ENCODE measurements around the gene VTA1. TPM values are rescaled to one million over a fixed set of nuclear protein-coding genes. Genes with fewer than 3 reads are reported as not detected.
"Not testable (repeated sequence)": the region's sequence is repeated elsewhere in the genome, so short reads cannot be mapped to it uniquely, and the experiment has no call there.

The VTA1 gene
- total and polyA plus RNA-seq, 4 donors = 17.3 to 33.2 (median 28.3) TPM

DNA sequence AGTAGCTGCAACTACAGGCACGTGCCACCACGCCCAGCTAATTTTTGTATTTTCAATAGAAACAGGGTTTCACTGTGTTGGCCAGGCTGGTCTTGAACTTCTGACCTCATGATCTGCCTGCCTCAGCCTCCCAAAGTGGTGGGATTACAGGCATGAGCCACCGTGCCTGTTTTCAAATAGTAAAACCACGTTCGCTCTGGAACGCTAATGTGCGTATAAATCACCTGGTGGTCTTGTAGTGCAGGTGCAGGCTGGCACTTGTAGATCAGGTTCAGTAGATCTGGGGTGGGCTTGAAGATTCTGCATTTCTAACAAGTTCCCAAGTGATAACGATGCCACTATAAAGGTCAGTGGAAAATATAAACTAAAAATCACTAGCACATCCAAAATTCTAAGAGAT is 41.3 kb downstream of the VTA1 start:
- not testable (repeated sequence) for H3K36me3 ChIP-seq (ENCODE audit: control insufficient read depth in 4 of 4, insufficient read depth in 3 of 4, low read depth in 1 of 4, low read length in 3 of 4); H3K27ac ChIP-seq (ENCODE audit: low read depth in 1 of 2, low read length in 2 of 2); H3K9me3 ChIP-seq (ENCODE audit: control insufficient read depth in 4 of 4, low read length in 3 of 4); H3K27me3 ChIP-seq (ENCODE audit: control insufficient read depth in 4 of 4, insufficient read depth in 4 of 4, low read length in 3 of 4); H3K4me3 ChIP-seq (ENCODE audit: low read depth in 1 of 3, low read length in 3 of 3); H3K9ac ChIP-seq (ENCODE audit: low read depth in 1 of 2, low read length in 2 of 2); DNase-seq (ENCODE audit: low spot score); H3K4me1 ChIP-seq (ENCODE audit: control insufficient read depth in 4 of 4, insufficient read depth in 4 of 4, low read length in 3 of 4)
- WGBS = 98% methylated on average over 8 of the region's 8 CpGs
- TF ChIP-seq, protein P1, sequence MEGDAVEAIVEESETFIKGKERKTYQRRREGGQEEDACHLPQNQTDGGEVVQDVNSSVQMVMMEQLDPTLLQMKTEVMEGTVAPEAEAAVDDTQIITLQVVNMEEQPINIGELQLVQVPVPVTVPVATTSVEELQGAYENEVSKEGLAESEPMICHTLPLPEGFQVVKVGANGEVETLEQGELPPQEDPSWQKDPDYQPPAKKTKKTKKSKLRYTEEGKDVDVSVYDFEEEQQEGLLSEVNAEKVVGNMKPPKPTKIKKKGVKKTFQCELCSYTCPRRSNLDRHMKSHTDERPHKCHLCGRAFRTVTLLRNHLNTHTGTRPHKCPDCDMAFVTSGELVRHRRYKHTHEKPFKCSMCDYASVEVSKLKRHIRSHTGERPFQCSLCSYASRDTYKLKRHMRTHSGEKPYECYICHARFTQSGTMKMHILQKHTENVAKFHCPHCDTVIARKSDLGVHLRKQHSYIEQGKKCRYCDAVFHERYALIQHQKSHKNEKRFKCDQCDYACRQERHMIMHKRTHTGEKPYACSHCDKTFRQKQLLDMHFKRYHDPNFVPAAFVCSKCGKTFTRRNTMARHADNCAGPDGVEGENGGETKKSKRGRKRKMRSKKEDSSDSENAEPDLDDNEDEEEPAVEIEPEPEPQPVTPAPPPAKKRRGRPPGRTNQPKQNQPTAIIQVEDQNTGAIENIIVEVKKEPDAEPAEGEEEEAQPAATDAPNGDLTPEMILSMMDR (IDR thresholded peaks at IDR 0.05; ENCODE audit: low read depth, low read length, missing input control) = peak; percentile 12

DNA sequence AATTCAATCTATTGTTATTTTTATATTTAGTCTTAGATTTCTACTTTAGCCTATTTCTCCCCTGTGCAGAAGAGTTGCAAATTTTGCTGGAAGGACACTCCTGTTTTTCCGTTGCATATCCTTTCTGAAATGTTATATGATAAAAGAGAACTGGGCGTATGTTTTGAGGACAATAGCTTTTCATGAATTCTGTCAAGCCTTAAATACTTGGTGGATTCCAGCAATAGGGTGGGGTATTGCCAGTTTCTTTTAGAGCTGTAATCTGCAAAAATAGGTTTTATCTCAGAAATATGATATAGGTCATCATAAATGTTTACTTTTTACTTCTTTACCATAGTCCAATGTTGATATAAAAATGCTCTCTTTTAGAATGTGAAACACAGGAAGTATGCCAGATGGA is 42.0 kb downstream of the VTA1 start:
- Histone ChIP-seq H3K27ac (ENCODE audit: low read depth in 1 of 2, low read length in 2 of 2) (no peak overlapping the region), H3K4me3 (ENCODE audit: low read depth in 1 of 3, low read length in 3 of 3) (no peak overlapping the region), H3K27me3 (ENCODE audit: control insufficient read depth in 4 of 4, insufficient read depth in 4 of 4, low read length in 3 of 4) (no peaks in the 10 kb centered on the region), H3K36me3 (ENCODE audit: control insufficient read depth in 4 of 4, insufficient read depth in 3 of 4, low read depth in 1 of 4, low read length in 3 of 4) (peaks cover 0 to 5% (median under 1%) of the 10 kb centered on the region in 4 donors), H3K4me1 (ENCODE audit: control insufficient read depth in 4 of 4, insufficient read depth in 4 of 4, low read length in 3 of 4) (no peaks in the 10 kb centered on the region), H3K9me3 (ENCODE audit: control insufficient read depth in 4 of 4, low read length in 3 of 4) (no peaks in the 10 kb centered on the region), H3K9ac (ENCODE audit: low read depth in 1 of 2, low read length in 2 of 2) (no peak overlapping the region)
- DNase-seq (ENCODE audit: low spot score) = no peak
- 92% methylated on average over 2 of the region's 2 CpGs for WGBS
- TF ChIP-seq, protein P2, sequence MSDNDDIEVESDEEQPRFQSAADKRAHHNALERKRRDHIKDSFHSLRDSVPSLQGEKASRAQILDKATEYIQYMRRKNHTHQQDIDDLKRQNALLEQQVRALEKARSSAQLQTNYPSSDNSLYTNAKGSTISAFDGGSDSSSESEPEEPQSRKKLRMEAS (IDR thresholded peaks at IDR 0.05) = no peak
- TF ChIP-seq, protein P3, sequence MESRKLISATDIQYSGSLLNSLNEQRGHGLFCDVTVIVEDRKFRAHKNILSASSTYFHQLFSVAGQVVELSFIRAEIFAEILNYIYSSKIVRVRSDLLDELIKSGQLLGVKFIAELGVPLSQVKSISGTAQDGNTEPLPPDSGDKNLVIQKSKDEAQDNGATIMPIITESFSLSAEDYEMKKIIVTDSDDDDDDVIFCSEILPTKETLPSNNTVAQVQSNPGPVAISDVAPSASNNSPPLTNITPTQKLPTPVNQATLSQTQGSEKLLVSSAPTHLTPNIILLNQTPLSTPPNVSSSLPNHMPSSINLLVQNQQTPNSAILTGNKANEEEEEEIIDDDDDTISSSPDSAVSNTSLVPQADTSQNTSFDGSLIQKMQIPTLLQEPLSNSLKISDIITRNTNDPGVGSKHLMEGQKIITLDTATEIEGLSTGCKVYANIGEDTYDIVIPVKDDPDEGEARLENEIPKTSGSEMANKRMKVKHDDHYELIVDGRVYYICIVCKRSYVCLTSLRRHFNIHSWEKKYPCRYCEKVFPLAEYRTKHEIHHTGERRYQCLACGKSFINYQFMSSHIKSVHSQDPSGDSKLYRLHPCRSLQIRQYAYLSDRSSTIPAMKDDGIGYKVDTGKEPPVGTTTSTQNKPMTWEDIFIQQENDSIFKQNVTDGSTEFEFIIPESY (IDR thresholded peaks at IDR 0.05) = no peak
- TF ChIP-seq SP1 (IDR thresholded peaks at IDR 0.05) = no peak
- TF ChIP-seq JUND (IDR thresholded peaks at IDR 0.05) = no peak
- TF ChIP-seq EGR1 (IDR thresholded peaks at IDR 0.05; ENCODE audit: low read depth in 2 of 2) = no peak
- TF ChIP-seq, protein P1 (IDR thresholded peaks at IDR 0.05; ENCODE audit: low read depth, low read length, missing input control) = no peak
- TF ChIP-seq FOXA2 (IDR thresholded peaks at IDR 0.05) = no peak
- no peak for TF ChIP-seq HNF4A (conservative IDR thresholded peaks at IDR 0.05)
- TF ChIP-seq RAD21 (IDR thresholded peaks at IDR 0.05) = no peak
- no peak for TF ChIP-seq YY1 (IDR thresholded peaks at IDR 0.05)
- TF ChIP-seq HNF4G (IDR thresholded peaks at IDR 0.05) = no peak
- TF ChIP-seq, protein P4, sequence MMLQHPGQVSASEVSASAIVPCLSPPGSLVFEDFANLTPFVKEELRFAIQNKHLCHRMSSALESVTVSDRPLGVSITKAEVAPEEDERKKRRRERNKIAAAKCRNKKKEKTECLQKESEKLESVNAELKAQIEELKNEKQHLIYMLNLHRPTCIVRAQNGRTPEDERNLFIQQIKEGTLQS (IDR thresholded peaks at IDR 0.05) = no peak
- TF ChIP-seq NR2F2 (IDR thresholded peaks at IDR 0.05) = no peak
- TF ChIP-seq, protein P5, sequence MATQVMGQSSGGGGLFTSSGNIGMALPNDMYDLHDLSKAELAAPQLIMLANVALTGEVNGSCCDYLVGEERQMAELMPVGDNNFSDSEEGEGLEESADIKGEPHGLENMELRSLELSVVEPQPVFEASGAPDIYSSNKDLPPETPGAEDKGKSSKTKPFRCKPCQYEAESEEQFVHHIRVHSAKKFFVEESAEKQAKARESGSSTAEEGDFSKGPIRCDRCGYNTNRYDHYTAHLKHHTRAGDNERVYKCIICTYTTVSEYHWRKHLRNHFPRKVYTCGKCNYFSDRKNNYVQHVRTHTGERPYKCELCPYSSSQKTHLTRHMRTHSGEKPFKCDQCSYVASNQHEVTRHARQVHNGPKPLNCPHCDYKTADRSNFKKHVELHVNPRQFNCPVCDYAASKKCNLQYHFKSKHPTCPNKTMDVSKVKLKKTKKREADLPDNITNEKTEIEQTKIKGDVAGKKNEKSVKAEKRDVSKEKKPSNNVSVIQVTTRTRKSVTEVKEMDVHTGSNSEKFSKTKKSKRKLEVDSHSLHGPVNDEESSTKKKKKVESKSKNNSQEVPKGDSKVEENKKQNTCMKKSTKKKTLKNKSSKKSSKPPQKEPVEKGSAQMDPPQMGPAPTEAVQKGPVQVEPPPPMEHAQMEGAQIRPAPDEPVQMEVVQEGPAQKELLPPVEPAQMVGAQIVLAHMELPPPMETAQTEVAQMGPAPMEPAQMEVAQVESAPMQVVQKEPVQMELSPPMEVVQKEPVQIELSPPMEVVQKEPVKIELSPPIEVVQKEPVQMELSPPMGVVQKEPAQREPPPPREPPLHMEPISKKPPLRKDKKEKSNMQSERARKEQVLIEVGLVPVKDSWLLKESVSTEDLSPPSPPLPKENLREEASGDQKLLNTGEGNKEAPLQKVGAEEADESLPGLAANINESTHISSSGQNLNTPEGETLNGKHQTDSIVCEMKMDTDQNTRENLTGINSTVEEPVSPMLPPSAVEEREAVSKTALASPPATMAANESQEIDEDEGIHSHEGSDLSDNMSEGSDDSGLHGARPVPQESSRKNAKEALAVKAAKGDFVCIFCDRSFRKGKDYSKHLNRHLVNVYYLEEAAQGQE (IDR thresholded peaks at IDR 0.05) = no peak
- TF ChIP-seq FOXA1 (IDR thresholded peaks at IDR 0.05) = no peak
